Activated T-cell treated with anti-CD3 and anti-CD28 coated beads for 48 hours (primary cell): ENCODE data around the gene LRIG1.

ENCODE experiments used
- DNase-seq: peaks from one replicate; pipeline ENCODE4 v3.0.0-alpha.2; 2020; ENCODE audit warnings: low read depth

Gene LRIG1

DNA sequence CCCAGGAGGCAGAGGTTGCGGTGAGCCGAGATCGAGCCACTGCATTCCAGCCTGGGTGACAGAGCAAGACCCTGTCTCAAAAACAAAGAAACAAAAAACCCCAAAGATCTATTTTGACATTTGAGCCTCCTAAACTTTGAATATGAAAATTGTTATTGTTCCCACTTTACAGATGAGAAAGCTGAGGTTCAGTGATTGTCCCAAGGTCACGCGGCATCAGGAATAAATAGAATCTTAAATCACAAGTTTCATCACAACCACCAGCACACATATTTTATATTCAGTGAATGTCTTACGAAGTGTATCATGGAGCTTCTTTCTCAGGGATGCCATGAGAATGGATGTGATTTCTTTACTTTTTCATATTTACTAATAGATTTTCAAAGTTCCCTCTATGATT lies 5.3 kb upstream of the LRIG1 start:
- DNase-seq = no peak

- no peak for DNase-seq
Observed at GRCh38 chr3:66504850-66505641, 4.2 kb upstream of the LRIG1 start.

DNA sequence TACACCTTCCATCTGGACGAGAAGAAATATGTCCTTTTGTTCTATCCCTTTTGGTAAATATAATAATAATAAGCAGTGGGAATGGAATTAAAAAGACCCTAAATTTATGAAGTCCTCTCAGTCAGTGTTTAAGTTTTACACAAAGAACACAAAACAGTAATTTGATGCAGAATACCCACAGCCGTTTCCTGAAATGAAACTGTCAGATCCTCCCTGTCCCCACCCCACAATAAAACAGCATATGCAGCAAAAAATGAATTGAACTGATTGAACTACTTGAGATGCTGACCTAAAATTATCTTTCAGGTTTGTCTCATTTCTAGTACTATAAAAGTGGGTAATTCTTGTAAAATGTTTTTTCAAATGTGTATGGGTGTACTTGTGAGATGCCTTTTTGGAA lies 2.2 kb upstream of the LRIG1 start:
- no peak for DNase-seq

DNA sequence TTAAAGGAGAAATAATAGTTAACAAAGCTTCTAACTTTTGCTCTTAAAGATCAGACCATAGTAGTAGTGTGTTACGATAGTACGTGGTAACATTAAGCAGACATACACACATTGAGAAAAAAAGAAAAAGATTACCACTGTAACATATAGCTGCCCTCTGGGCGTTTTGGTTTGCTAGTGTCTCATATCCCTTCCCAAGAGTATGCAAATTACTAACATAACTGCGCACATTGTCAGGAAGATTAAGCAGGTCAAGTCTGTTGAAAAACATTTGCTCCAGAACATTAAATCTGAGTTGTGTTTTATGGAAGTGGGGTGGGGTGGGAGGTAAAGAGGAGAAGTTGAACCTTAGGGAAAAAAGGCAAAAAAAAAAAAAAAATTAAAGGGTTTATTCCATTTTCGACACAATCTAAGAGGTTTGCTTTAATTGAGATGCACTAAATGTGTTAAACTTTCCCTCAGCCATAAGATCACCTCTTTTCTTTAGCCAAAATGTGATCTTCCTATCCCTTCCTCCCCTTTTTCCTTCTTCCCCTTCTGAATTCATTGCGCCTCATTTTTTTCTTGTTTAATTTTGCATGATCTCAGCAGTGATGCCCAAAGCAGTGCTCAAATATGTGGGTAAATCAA lies 1.5 kb upstream of the LRIG1 start:
- no peak for DNase-seq

DNA sequence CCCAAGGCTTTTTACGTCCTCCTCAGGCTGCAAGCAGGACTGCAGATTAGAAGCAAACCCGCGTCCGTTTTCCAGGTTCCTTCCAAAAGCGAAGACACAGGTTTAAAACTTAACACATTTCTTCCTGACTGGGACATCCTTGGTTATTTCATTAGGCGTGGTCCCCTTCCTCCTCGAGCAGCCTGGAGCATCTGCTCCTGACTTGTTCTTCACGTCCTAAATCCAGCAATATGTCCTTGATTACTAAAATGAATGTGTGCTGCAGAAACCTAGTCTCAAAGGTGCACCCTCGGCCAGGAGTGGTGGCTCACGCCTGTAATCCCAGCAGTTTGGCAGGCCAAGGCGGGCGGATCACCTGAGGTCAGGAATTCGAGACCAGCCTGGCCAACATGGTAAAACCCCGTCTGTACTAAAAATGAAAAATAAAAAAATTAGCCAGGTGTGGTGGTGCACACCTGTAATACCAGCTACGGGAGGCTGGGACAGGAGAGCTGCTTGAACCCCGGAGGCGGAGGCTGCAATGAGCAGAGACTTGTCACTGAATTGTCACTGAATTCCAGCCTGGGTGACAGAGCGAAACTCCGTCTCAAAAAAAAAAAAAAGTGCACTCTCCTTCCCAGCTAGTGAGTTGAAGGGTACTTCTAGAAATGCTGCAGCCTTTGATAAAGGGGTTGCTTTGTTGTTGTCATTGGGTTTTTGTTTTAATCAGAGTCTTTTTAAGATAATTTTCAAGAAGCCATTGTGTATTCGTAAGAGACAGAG lies 842 bp upstream of the LRIG1 start:
- DNase-seq = no peak

GRCh38 chr3:66499881-66500575 lies 794 bp downstream of the LRIG1 start:
- DNase-seq = no peak

DNA sequence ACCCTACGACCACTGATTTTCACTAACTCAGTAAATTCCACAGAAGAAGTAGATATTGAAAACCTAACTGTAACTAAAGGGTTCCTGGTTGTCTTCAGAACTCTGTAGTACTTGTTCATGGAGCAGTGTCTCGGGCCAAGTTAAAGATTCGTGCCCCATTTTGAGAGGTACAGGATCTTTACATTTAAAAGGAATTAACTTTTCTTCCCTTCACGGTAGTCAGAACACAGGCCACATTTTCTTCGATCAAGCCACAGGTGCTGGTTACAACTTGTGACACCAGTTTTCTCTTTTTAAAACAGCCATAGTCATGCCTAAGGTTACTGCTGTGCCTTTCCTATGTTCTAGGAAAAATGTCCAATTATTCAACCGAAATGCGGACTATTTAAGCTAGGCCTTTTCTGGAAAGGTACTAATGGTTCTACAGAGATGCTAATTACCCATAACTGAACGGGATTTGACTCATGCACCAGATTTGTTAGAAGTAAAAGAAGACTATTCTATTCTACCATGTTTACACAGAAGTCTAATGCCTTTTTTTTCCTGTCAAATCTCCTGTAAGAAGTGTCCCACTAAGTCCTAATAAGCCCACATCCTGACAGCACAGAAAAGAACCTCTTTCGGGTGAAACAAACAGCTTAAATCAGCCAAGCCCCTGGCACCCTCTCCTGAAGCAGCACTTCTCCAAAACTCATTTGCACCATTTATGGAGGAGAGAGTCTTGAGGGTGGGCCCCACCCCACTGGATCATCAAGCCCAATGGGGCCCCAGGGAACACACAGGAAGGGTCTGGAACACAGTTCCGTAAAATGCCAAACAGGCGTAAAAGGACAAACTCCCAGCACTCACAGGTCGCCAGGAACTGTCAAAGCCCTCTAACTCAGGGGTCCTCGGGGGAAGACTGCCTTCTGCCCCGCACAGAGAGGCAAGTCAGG lies 1.9 kb downstream of the LRIG1 start:
- no peak for DNase-seq

DNA sequence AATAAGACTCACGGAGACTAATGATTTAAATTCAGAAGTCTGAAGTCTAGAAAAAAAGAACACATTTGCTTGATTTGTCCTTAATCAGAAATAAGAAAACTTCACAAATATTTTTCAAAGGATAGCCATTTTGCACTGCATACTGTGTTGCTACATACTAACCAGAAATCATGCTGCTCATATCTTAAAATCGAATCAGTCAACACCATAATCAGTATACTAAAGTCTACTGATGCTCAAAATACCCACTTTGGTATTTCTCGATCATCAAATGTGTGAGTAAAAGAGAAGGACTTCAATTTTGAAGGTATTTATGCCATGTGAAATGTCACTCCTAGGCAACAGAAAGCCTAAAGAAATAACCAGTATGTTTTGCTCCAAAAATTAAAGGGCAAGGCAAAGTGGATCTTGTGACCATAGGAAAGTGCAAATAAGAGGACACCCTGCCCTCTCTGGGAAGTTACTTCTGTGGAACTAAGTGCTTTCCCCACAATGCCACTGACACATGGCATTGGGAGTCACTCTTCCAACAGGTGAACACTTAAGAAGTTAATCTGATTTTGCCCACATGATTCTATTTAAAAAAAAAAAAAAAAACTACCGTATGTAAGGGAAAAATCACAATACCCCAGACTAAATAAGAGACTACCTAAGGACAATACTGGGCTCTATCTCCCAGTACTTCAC lies 2.7 kb downstream of the LRIG1 start:
- DNase-seq = no peak

DNA sequence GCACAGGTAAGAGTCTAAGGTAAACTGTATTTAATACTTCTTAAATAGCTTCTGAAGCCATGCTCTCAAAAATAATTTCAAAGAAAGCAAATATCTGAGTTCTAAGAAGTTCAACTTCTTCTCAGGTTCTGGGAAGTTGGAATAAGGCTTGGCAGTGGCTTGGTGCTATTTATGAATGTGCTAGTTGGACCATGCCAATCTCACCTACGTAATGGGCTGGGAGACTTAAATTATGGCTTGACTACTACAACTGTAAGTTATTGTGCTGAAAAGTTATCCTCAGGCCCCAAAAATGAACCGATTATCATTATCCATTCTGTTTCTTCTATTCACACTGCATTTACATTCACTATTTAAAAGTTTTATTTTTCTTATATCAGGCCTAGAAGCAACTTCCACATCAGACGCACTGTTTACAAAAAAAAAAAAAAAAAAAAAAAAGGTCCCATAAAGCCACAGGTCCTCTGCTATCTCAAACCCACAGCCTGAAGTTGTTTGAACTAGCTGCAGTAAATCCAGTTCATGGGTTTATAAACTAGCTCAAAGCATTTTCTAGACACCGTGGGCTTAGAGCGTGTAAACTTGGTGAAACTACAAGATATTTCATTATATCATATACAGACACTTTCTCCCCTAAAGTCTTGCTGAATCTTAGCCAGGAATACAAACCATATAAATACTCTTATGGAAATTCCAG lies 3.4 kb downstream of the LRIG1 start:
- DNase-seq = no peak

DNA sequence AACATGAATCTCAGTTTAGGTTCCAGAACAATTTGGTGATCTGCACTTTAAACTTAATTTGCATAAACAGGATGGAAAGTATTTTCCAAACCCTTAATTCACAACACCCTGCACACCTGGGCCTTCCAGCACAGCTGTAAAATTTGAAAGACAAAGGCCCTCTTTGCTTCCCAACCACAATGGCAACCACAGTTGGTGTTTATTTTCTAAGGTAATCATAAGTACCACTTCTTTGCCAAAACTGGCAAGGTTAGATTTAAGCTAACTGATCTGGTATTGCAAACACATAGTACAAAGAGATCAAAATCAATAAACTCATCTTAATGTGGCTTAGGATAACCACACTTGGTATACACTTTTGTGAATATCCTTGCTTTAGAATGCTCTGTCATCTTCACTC lies 4.1 kb downstream of the LRIG1 start:
- DNase-seq = no peak

DNA sequence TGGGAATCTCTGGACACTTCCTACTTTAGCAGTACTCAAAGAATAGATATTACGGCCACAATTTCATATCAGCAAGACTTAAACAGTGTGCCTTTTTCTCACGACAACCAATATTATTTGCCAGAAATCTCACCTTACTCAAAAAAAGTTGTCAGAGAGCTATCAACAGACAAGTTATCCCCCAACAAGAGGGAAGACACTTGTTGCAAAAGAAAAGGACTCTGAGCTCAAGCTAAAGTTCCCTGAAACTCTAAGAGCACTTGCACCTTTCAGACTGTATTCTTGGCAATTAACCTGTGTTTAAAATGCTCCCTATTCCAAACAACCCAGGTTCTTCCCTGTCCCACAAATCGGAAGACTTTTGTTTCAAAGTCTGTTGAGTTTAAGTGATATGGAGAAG lies 4.5 kb downstream of the LRIG1 start:
- no peak for DNase-seq

- DNase-seq = no peak
Observed at GRCh38 chr3:66495668-66496045, 5.2 kb downstream of the LRIG1 start.

- DNase-seq = no peak
Observed at GRCh38 chr3:66494959-66495667, 5.7 kb downstream of the LRIG1 start.

DNA sequence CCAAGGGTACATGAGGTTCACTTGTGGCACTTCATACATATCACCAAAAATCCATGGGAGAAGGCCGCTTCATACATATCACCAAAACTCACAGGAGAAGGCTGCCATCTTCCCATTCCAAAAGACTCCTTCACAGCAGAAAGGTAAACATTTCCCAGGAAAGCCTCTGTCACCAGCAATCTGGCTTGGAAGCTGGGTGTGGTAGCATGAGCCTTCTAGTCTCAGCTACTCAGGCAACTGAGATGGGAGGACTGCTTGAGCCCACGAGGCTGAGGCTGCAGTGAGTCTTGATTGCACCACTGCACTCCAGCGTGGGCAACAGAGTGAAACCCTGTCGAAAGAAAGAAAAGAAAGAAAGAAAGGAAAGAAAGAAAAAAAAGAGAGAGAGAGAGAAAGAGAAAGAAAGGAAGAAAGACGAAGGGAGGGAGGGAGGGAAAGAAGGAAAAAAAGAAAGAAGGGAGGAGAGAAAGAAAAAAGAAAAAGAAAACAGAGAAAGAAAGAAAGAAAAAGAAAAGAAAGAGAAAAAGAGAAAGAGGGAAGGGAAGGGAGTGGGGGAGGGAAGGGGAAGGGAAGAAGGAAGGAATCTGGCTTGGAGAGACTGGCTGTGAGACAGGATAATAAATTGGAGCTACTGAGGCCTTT lies 7.2 kb downstream of the LRIG1 start:
- DNase-seq = no peak

- no peak for DNase-seq
Observed at GRCh38 chr3:66492672-66493071, 8.2 kb downstream of the LRIG1 start.

DNA sequence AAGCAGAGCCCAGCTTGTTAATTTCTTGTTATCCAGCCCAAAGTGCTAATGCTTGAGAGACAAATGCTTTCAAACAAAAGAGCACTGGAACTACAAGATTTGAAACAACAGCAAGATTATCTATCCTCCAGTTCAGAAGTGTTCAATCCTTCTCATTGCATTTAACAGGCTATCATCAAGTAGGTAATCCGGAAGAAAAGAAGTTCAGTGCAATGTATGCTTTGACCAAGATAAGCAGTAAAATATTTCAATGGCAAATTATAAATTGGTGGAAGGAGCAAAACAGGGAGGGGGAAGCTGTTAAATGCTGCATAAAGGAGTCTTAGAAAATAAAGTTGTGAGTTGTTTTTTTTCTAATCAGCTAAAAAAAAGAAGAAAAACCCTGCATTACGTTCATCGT lies 8.8 kb downstream of the LRIG1 start:
- no peak for DNase-seq

DNA sequence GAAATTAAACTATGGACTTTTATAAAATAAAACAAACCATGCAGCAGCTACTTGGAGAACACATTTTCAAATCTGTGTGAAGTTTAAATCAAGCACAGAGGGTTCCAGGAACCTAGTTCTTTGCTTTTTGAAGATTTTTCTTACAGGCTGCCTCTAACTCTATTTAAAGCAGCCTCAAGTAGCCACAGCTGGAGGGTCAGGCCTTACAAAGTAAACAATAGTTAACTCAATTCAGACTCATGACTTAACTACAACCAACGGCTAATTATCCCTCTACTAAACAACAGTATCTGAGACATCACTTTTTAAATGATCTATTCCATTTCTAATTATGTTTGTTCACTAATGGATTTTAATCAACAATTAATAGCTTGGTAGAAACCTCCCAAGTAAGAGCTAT lies 9.8 kb downstream of the LRIG1 start:
- DNase-seq = no peak

DNA sequence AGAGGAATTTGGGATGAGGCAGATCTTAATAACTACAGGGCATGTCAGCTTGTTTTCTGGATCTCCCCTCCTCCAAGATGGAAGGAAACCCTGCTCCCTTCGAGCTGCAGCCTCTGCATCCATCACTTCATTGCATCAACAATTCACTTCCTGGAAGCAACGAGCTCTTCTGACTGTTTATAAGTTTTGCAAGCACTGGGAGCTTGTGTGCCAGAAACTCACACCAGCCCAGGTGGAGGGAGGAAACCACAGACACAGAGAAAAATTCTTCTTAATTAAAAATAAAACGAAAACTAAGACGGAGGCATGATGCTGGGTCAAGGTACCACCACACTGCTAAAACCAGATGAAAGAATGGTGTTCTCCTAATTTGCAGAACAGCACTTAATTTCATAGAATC lies 10.6 kb downstream of the LRIG1 start:
- DNase-seq = no peak

DNA sequence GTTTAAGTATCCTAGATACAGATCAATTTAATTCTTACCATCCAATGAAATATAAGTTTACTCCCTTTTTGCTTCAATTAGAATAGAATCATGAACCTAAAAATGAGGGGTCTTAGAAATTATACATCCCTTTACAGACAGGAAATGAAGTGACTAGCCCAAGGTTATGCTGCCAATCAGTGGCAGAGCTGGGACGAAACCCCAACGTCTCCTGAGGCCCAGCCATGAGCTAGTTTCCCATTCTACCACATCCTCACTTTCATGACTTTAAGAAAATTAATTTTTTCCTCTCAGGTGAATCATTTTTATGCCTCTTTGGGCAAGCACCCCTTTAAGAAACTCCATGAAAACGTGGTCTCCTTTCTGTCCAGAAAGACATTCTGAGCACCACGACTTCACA lies 11.2 kb downstream of the LRIG1 start:
- no peak for DNase-seq
